Measurements from ENCODE around the gene PSMC3. TPM values are rescaled to one million over a fixed set of nuclear protein-coding genes. Genes with fewer than 3 reads are reported as not detected.
A peak's percentile ranks its signal among the peaks of the same experiment; 100 is the strongest.

Gene PSMC3
- total and polyA plus RNA-seq, 9 of the 15 experiments (the other 6 are each of a cell fraction or from before 2014, with no cell fraction given), result 44.3 to 324 (median 240) TPM

DNA sequence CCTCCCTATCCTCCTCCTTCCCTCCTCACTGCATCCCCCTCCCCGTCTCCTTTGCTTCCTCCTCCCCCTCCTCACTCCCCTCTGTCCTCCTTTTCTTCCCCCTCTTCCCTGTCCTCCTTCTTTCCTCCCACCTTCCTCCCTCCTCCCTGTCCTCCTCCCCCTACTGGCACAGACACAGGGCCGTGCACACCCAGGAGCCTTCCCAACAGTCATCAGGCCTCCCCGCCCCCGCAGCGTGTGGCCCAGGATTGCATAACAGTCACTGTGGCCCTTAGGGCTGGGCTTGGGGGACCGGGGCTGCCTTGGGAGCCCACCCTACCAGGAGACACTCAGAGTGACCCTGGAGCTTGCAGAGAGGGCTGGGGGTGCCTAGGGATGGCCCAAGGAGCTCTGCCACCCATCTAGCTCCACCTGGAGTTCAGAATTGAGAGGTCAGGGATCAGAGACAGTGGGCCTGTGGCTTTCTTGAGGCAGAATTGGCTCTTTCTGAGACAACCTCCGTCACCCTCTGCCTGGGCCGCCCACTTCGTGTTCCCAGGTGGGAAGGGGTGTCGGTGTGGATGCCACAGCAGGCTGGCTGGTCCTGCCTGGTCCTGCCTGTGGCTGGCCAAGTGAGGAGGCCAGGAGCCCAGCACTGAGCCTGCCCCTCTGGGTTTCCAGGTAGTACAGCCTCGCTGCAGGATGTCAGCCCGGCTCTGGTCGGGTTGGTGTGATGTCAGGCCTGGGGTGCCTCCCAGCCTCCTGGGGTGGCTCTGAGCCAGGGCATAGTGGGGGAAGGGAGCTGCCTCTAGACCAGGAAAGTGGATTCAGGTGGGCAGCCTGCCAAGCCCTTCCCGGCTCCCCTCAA lies 49.5 kb downstream of the PSMC3 start (continued):
- TF ChIP-seq, protein P1, sequence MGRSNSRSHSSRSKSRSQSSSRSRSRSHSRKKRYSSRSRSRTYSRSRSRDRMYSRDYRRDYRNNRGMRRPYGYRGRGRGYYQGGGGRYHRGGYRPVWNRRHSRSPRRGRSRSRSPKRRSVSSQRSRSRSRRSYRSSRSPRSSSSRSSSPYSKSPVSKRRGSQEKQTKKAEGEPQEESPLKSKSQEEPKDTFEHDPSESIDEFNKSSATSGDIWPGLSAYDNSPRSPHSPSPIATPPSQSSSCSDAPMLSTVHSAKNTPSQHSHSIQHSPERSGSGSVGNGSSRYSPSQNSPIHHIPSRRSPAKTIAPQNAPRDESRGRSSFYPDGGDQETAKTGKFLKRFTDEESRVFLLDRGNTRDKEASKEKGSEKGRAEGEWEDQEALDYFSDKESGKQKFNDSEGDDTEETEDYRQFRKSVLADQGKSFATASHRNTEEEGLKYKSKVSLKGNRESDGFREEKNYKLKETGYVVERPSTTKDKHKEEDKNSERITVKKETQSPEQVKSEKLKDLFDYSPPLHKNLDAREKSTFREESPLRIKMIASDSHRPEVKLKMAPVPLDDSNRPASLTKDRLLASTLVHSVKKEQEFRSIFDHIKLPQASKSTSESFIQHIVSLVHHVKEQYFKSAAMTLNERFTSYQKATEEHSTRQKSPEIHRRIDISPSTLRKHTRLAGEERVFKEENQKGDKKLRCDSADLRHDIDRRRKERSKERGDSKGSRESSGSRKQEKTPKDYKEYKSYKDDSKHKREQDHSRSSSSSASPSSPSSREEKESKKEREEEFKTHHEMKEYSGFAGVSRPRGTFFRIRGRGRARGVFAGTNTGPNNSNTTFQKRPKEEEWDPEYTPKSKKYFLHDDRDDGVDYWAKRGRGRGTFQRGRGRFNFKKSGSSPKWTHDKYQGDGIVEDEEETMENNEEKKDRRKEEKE (IDR thresholded peaks at IDR 0.05; ENCODE audit: borderline replicate concordance in 1 of 2, control insufficient read depth in 1 of 2, low read depth in 2 of 2, low read length in 1 of 2), result no peak
- TF ChIP-seq KHSRP (IDR thresholded peaks at IDR 0.05) (no peak), IFI16 (CRISPR knock-in tag; IDR thresholded peaks at IDR 0.05) (no peak), PHF8 (IDR thresholded peaks at IDR 0.05; ENCODE audit: borderline replicate concordance, low read length) (peak; percentile 18; the same call in 1 of the 2 replicates), ARID1B (IDR thresholded peaks at IDR 0.05) (peak; percentile 70), ZZZ3 (IDR thresholded peaks at IDR 0.05) (no peak), ZFX (CRISPR knock-in tag; IDR thresholded peaks at IDR 0.05) (no peak; the same call in 1 of the 2 replicates), BDP1 (IDR thresholded peaks at IDR 0.05; ENCODE audit: insufficient read depth, insufficient read length) (no peak), ZNF174 (CRISPR knock-in tag; IDR thresholded peaks at IDR 0.05) (no peak), RBM15 (IDR thresholded peaks at IDR 0.05; ENCODE audit: insufficient read depth, low read length) (no peak), SMAD3 (CRISPR knock-in tag; conservative IDR thresholded peaks at IDR 0.05) (no peak), NCOA2 (IDR thresholded peaks at IDR 0.05; ENCODE audit: partially characterized antibody in 2 of 2) (no peak)
- TF ChIP-seq, protein P2, sequence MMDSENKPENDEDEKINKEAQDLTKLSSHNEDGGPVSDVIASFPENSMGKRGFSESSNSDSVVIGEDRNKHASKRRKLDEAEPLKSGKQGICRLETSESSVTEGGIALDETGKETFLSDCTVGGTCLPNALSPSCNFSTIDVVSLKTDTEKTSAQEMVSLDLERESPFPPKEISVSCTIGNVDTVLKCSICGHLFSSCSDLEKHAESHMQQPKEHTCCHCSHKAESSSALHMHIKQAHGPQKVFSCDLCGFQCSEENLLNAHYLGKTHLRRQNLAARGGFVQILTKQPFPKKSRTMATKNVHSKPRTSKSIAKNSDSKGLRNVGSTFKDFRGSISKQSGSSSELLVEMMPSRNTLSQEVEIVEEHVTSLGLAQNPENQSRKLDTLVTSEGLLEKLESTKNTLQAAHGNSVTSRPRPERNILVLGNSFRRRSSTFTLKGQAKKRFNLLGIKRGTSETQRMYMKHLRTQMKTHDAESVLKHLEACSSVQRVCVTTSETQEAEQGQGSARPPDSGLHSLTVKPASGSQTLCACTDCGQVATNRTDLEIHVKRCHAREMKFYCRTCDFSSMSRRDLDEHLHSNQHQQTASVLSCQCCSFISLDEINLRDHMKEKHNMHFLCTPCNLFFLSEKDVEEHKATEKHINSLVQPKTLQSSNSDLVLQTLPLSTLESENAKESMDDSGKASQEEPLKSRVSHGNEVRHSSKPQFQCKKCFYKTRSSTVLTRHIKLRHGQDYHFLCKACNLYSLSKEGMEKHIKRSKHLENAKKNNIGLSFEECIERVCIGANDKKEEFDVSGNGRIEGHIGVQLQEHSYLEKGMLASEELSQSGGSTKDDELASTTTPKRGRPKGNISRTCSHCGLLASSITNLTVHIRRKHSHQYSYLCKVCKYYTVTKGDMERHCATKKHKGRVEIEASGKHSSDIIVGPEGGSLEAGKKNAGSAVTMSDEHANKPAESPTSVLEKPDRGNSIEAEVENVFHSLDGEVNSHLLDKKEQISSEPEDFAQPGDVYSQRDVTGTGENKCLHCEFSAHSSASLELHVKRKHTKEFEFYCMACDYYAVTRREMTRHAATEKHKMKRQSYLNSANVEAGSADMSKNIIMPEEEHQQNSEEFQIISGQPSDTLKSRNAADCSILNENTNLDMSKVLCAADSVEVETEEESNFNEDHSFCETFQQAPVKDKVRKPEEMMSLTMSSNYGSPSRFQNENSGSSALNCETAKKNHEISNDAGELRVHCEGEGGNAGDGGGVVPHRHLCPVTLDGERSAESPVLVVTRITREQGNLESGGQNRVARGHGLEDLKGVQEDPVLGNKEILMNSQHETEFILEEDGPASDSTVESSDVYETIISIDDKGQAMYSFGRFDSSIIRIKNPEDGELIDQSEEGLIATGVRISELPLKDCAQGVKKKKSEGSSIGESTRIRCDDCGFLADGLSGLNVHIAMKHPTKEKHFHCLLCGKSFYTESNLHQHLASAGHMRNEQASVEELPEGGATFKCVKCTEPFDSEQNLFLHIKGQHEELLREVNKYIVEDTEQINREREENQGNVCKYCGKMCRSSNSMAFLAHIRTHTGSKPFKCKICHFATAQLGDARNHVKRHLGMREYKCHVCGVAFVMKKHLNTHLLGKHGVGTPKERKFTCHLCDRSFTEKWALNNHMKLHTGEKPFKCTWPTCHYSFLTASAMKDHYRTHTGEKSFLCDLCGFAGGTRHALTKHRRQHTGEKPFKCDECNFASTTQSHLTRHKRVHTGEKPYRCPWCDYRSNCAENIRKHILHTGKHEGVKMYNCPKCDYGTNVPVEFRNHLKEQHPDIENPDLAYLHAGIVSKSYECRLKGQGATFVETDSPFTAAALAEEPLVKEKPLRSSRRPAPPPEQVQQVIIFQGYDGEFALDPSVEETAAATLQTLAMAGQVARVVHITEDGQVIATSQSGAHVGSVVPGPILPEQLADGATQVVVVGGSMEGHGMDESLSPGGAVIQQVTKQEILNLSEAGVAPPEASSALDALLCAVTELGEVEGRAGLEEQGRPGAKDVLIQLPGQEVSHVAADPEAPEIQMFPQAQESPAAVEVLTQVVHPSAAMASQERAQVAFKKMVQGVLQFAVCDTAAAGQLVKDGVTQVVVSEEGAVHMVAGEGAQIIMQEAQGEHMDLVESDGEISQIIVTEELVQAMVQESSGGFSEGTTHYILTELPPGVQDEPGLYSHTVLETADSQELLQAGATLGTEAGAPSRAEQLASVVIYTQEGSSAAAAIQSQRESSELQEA (IDR thresholded peaks at IDR 0.05; ENCODE audit: low read depth), result peak; percentile 30; the same call in 1 of the 2 replicates
- TF ChIP-seq, protein P3, sequence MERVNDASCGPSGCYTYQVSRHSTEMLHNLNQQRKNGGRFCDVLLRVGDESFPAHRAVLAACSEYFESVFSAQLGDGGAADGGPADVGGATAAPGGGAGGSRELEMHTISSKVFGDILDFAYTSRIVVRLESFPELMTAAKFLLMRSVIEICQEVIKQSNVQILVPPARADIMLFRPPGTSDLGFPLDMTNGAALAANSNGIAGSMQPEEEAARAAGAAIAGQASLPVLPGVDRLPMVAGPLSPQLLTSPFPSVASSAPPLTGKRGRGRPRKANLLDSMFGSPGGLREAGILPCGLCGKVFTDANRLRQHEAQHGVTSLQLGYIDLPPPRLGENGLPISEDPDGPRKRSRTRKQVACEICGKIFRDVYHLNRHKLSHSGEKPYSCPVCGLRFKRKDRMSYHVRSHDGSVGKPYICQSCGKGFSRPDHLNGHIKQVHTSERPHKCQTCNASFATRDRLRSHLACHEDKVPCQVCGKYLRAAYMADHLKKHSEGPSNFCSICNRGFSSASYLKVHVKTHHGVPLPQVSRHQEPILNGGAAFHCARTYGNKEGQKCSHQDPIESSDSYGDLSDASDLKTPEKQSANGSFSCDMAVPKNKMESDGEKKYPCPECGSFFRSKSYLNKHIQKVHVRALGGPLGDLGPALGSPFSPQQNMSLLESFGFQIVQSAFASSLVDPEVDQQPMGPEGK (CRISPR knock-in tag; IDR thresholded peaks at IDR 0.05; ENCODE audit: borderline replicate concordance), result no peak
